ENCODE results near the gene FAM25G.

Gene FAM25G

DNA sequence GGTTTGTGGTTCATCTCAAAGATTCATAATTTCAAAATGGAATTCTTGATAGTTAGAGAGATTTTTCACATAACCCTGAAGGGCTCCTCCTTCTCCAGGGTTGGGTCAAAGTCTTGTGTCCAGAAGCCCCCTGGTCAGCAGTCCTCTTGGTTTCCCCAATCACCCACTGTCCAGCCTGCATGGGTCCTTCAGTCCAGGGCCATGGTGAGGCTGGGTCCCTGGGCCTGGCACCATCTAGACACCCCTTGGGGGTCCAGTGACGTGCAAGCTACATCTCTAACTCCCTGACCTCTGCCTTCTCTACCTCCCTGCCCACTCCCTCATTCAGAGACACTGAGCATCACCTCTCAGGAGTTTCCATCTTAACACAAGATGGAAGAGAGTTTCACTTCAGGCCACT, 33.7 kb downstream of the FAM25G start:
- DNase-seq, result no peak
- H2AFZ ChIP-seq (ENCODE audit: low read length), result no peak overlapping the region
- H3K4me2 ChIP-seq (ENCODE audit: low read depth, low read length), result no peak overlapping the region

DNA sequence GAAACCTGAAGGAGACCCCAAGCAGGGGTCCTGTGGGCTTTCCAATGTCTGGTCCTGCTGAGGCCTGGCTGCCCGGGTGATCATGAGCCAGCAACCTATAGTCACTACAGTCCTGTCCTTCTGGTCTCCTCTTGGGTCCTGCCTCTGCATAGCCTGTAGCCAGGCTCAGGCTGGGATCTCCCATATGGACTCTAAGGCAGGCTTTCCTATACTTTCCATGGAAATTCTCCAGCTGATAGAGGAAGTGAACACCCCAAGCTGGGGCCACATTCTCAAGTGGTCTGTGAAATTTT, 34.0 kb downstream of the FAM25G start:
- no peaks in the 10 kb centered on the region for H3F3A ChIP-seq (ENCODE audit: insufficient read depth, low read length)
- H3K4me3 ChIP-seq (ENCODE audit: low read length), result no peak overlapping the region
- TF ChIP-seq EZH2phosphoT487 (IDR thresholded peaks at IDR 0.05; ENCODE audit: low read length) (no peak), EZH2 (optimal IDR thresholded peaks at IDR 0.05; ENCODE audit: low read depth, low read length) (no peak)
- TF ChIP-seq, protein P1, sequence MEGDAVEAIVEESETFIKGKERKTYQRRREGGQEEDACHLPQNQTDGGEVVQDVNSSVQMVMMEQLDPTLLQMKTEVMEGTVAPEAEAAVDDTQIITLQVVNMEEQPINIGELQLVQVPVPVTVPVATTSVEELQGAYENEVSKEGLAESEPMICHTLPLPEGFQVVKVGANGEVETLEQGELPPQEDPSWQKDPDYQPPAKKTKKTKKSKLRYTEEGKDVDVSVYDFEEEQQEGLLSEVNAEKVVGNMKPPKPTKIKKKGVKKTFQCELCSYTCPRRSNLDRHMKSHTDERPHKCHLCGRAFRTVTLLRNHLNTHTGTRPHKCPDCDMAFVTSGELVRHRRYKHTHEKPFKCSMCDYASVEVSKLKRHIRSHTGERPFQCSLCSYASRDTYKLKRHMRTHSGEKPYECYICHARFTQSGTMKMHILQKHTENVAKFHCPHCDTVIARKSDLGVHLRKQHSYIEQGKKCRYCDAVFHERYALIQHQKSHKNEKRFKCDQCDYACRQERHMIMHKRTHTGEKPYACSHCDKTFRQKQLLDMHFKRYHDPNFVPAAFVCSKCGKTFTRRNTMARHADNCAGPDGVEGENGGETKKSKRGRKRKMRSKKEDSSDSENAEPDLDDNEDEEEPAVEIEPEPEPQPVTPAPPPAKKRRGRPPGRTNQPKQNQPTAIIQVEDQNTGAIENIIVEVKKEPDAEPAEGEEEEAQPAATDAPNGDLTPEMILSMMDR (IDR thresholded peaks at IDR 0.05; ENCODE audit: low read length), result no peak
- H3K79me2 ChIP-seq (ENCODE audit: low read length), result no peaks in the 10 kb centered on the region
- no peaks in the 10 kb centered on the region for H4K20me1 ChIP-seq (ENCODE audit: insufficient read depth, low read length)
- H3K27ac ChIP-seq (ENCODE audit: low read length), result no peak overlapping the region
- H3K4me1 ChIP-seq (ENCODE audit: low read length), result no peaks in the 10 kb centered on the region
- no peak for DNase-seq
- H3K27me3 ChIP-seq (replicated peaks; ENCODE audit: insufficient read depth, low read length), result peaks cover 15% of the 10 kb centered on the region
- no peak overlapping the region for H2AFZ ChIP-seq (ENCODE audit: low read length)
- H3K4me2 ChIP-seq (ENCODE audit: low read depth, low read length), result no peak overlapping the region
- H3K36me3 ChIP-seq (replicated peaks; ENCODE audit: insufficient read depth, low read length), result no peaks in the 10 kb centered on the region
- H3K9me2 ChIP-seq (replicated peaks; ENCODE audit: insufficient read depth, low read length), result no peaks in the 10 kb centered on the region
- no peak overlapping the region for H3K9ac ChIP-seq (ENCODE audit: low read length)
- no peaks in the 10 kb centered on the region for H3K9me3 ChIP-seq (replicated peaks; ENCODE audit: insufficient read depth, low read length)

More for the DNA sequence above, 33.7 kb downstream of the FAM25G start:
- Histone ChIP-seq H3K4me1 (ENCODE audit: low read length) (no peaks in the 10 kb centered on the region), H4K20me1 (ENCODE audit: insufficient read depth, low read length) (no peaks in the 10 kb centered on the region), H3F3A (ENCODE audit: insufficient read depth, low read length) (no peaks in the 10 kb centered on the region), H3K9ac (ENCODE audit: low read length) (no peak overlapping the region), H3K4me3 (ENCODE audit: low read length) (no peak overlapping the region), H3K27ac (ENCODE audit: low read length) (no peak overlapping the region), H3K9me2 (replicated peaks; ENCODE audit: insufficient read depth, low read length) (no peaks in the 10 kb centered on the region), H3K27me3 (replicated peaks; ENCODE audit: insufficient read depth, low read length) (peaks cover 15% of the 10 kb centered on the region), H3K9me3 (replicated peaks; ENCODE audit: insufficient read depth, low read length) (no peaks in the 10 kb centered on the region), H3K36me3 (replicated peaks; ENCODE audit: insufficient read depth, low read length) (no peaks in the 10 kb centered on the region), H3K79me2 (ENCODE audit: low read length) (no peaks in the 10 kb centered on the region)
- TF ChIP-seq EZH2phosphoT487 (IDR thresholded peaks at IDR 0.05; ENCODE audit: low read length) (no peak), EZH2 (optimal IDR thresholded peaks at IDR 0.05; ENCODE audit: low read depth, low read length) (no peak)
- TF ChIP-seq, protein P1 (IDR thresholded peaks at IDR 0.05; ENCODE audit: low read length), result no peak

DNA sequence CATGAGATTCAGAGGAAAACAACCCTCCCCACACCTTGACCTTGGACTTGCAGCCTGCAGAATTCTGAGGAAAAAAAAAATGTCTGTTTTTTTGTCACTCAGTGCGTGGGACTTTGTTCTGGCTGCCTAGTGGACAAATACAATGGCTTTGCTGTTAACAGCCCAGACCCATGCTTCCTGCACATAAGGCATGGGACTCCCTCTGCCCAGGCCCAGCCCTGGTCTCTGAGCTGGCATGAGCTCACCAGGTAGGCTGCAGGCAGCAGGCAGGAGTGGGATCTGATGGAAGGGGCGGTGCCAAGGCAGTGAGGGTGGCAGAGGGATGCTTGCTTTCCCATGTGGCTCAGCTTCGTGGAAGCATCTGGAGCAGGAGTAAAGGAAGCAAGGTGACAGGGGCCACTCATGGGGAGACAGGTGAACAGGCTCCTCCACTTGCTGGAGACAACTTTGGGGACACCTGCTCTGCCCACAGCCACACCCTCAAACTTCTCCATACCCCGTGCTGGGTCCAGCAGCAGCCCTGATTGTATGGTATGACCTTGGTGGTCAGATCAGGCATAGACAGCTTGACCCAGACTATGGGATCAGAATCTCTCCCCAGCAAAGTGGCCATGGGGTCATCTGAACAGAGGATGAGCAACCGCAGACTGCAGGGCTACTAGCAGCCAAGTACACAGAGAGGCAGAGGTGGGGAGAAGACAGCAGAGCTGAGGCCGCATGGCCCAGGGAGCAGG, 34.5 kb downstream of the FAM25G start:
- DNase-seq, result no peak
- Histone ChIP-seq H3K4me1 (ENCODE audit: low read length) (no peaks in the 10 kb centered on the region), H3K4me2 (ENCODE audit: low read depth, low read length) (no peak overlapping the region), H3F3A (ENCODE audit: insufficient read depth, low read length) (no peaks in the 10 kb centered on the region), H3K27me3 (replicated peaks; ENCODE audit: insufficient read depth, low read length) (peaks cover 19% of the 10 kb centered on the region), H3K79me2 (ENCODE audit: low read length) (no peaks in the 10 kb centered on the region), H3K27ac (ENCODE audit: low read length) (no peak overlapping the region), H3K9me2 (replicated peaks; ENCODE audit: insufficient read depth, low read length) (no peaks in the 10 kb centered on the region), H3K9me3 (replicated peaks; ENCODE audit: insufficient read depth, low read length) (no peaks in the 10 kb centered on the region), H3K9ac (ENCODE audit: low read length) (no peak overlapping the region), H3K4me3 (ENCODE audit: low read length) (no peak overlapping the region), H3K36me3 (replicated peaks; ENCODE audit: insufficient read depth, low read length) (no peaks in the 10 kb centered on the region), H4K20me1 (ENCODE audit: insufficient read depth, low read length) (no peaks in the 10 kb centered on the region), H2AFZ (ENCODE audit: low read length) (no peak overlapping the region)
- TF ChIP-seq, protein P1 (IDR thresholded peaks at IDR 0.05; ENCODE audit: low read length), result no peak
- no peak for TF ChIP-seq EZH2 (optimal IDR thresholded peaks at IDR 0.05; ENCODE audit: low read depth, low read length)
- TF ChIP-seq EZH2phosphoT487 (IDR thresholded peaks at IDR 0.05; ENCODE audit: low read length), result no peak
